PC-3 (cell line): Measurements from ENCODE around the gene MUC12. TPM values are rescaled to one million over a fixed set of nuclear protein-coding genes. Genes with fewer than 3 reads are reported as not detected.

Source experiments
- ATAC-seq: fragments of 200-7000 bp; cut with Tn5 transposase; 2 replicates; pipeline ENCODE4 v1.9.1; 2020; ENCODE audit warnings: mild to moderate bottlenecking, moderate library complexity
- BruUV-seq: library from RNA; stranded (reverse); fragments of 400-500 nt; replicated peaks from 2 replicates; lab custom pipeline; 2021; lab: Mats Ljungman, UMichigan
- CTCF ChIA-PET: fragments of 300-600 bp; sonication (Branson Sonifier 250); formaldehyde crosslinking; loops from one replicate; lab custom pipeline; 2022; ENCODE audit warnings: antibody characterized with exemption; lab: Charles Lee
- POLR2A ChIA-PET: fragments of 300-600 bp; sonication (Branson Sonifier 250); formaldehyde crosslinking; loops from one replicate; lab custom pipeline; 2022; ENCODE audit warnings: antibody characterized with exemption; ENCODE audit not compliant: unreplicated experiment; lab: Charles Lee
- DNase-seq: peaks from one replicate; pipeline ENCODE4 v3.0.0-alpha.2; 2015
- H2AFZ ChIP-seq: fragments of 300-600 bp; sonication (generic); 2 replicates; pipeline ENCODE4 v1.6.0; 2016; ENCODE audit warnings: antibody characterized with exemption, low read length
- H3F3A ChIP-seq: fragments of 300-600 bp; sonication (generic); one replicate; pipeline ENCODE4 v1.6.0; 2017; ENCODE audit warnings: antibody characterized with exemption, low read length, control low read depth, mild to moderate bottlenecking; ENCODE audit not compliant: unreplicated experiment
- H3K27ac ChIP-seq: fragments of 300-600 bp; sonication (generic); 2 replicates; pipeline ENCODE4 v1.5.1; 2016; ENCODE audit warnings: mild to moderate bottlenecking, low read length
- H3K27me3 ChIP-seq: fragments of 300-600 bp; sonication (generic); 2 replicates; pipeline ENCODE4 v1.6.1; 2016; ENCODE audit warnings: low read length, mixed read lengths
- H3K36me3 ChIP-seq: fragments of 300-600 bp; sonication (generic); 2 replicates; pipeline ENCODE4 v1.6.1; 2016; ENCODE audit warnings: low read depth, mixed run types, low read length, mixed read lengths
- H3K4me1 ChIP-seq: fragments of 300-600 bp; sonication (generic); 2 replicates; pipeline ENCODE4 v1.5.1; 2016; ENCODE audit warnings: low read length; ENCODE audit not compliant: insufficient read depth
- H3K4me2 ChIP-seq: fragments of 300-600 bp; sonication (generic); 2 replicates; pipeline ENCODE4 v1.6.0; 2016; ENCODE audit warnings: low read length
- H3K4me3 ChIP-seq: fragments of 300-600 bp; sonication (generic); 2 replicates; pipeline ENCODE4 v1.5.1; 2016; ENCODE audit warnings: mild to moderate bottlenecking, low read length, mixed read lengths
- H3K79me2 ChIP-seq: fragments of 300-600 bp; sonication (generic); 2 replicates; pipeline ENCODE4 v1.6.1; 2017; ENCODE audit warnings: low read length, mixed read lengths
- H3K9ac ChIP-seq: fragments of 300-600 bp; sonication (generic); 2 replicates; pipeline ENCODE4 v1.6.0; 2016; ENCODE audit warnings: mild to moderate bottlenecking, low read length
- H3K9me2 ChIP-seq: fragments of 300-600 bp; sonication (generic); replicated peaks from 2 replicates; pipeline ENCODE4 v1.6.1; 2016; ENCODE audit warnings: mixed run types, low read length, mixed read lengths
- H3K9me3 ChIP-seq: fragments of 300-600 bp; sonication (generic); 2 replicates; pipeline ENCODE4 v1.6.1; 2016; ENCODE audit warnings: low read length, mixed read lengths
- H4K20me1 ChIP-seq: fragments of 300-600 bp; sonication (generic); 2 replicates; pipeline ENCODE4 v1.6.1; 2016; ENCODE audit warnings: low read length, mixed read lengths
- CTCF ChIP-seq: fragments of 300-600 bp; sonication (generic); conservative IDR thresholded peaks from 2 replicates; pipeline ENCODE4 v1.5.1; 2017; ENCODE audit warnings: antibody characterized with exemption, low read depth, mild to moderate bottlenecking, low read length
- EZH2 ChIP-seq: fragments of 300-600 bp; sonication (generic); IDR thresholded peaks from one replicate; pipeline ENCODE4 v1.6.1; 2017; ENCODE audit warnings: antibody characterized with exemption, mild to moderate bottlenecking, low read length; ENCODE audit not compliant: unreplicated experiment
- EZH2phosphoT487 ChIP-seq: fragments of 300-600 bp; sonication (generic); IDR thresholded peaks from 2 replicates; pipeline ENCODE4 v1.6.1; 2018; ENCODE audit warnings: mild to moderate bottlenecking, antibody characterized with exemption, low read length, borderline replicate concordance
- intact Hi-C: fragments of 100-400 bp; cut with micrococcal nuclease; formaldehyde crosslinking; loops from 2 replicates; pipeline ENCODE4 v1.9.0; 2023
- total RNA-seq: library from RNA; depleted of rRNA; stranded (reverse); fragments of >200 nt; gene quantifications from 2 replicates; pipeline ENCODE4 v1.2.3, GENCODE V29; 2014

MUC12 gene
- total RNA-seq, 1 experiment from 2014 or later = 0.18 TPM

DNA sequence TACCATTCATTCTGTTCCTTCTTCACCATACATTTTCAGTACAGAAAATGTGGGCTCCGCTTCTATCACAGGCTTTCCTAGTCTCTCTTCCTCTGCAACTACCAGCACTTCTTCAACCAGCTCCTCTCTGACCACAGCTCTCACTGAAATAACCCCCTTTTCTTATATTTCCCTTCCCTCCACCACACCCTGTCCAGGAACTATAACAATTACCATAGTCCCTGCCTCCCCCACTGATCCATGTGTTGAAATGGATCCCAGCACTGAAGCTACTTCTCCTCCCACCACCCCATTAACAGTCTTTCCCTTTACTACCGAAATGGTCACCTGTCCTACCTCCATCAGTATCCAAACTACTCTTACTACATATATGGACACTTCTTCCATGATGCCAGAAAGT is 9.5 kb upstream of the MUC12 start:
- no peaks in the 10 kb centered on the region for H3K4me1 ChIP-seq
- no peaks in the 10 kb centered on the region for H3F3A ChIP-seq
- no peaks in the 10 kb centered on the region for H4K20me1 ChIP-seq
- DNase-seq = no peak
- no TSS peak for BruUV-seq
- no peaks in the 10 kb centered on the region for H3K9me3 ChIP-seq
- no peak overlapping the region for H3K9ac ChIP-seq
- H3K4me2 ChIP-seq = no peak overlapping the region
- no peaks in the 10 kb centered on the region for H3K9me2 ChIP-seq
- no peak overlapping the region for H3K4me3 ChIP-seq
- no peak overlapping the region for H3K27ac ChIP-seq
- ATAC-seq = no peak
- intact Hi-C loops = no loop called here
- no peaks in the 10 kb centered on the region for H3K36me3 ChIP-seq
- CTCF ChIA-PET = no interaction called here
- peaks cover 38% of the 10 kb centered on the region for H3K27me3 ChIP-seq
- no peaks in the 10 kb centered on the region for H3K79me2 ChIP-seq
- no peak overlapping the region for H2AFZ ChIP-seq
- POLR2A ChIA-PET = no interaction called here
- TF ChIP-seq CTCF = no peak
- no peak for TF ChIP-seq EZH2phosphoT487
- no peak for TF ChIP-seq EZH2

DNA sequence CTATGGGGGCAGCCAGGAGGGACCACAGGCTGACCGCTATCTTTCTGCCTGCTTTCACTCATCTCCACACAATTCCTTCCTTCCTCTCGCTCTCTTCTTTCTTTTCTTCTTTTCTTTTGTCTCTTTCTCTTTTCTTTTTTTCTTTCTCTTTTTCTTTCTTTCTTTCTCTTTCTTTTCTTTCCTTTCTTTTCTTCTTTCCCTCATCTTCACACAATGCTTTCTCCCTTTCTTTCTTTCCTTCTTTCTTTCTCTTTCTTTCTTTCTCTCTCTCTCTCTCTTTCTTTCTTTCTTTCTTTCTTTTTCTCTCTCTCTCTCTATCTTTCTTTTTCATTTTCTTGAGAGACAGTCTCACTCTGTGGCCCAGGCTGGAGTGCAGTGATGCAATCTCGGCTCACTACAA is 6.8 kb upstream of the MUC12 start:
- no peak overlapping the region for H3K9ac ChIP-seq
- no peaks in the 10 kb centered on the region for H3F3A ChIP-seq
- no peaks in the 10 kb centered on the region for H3K79me2 ChIP-seq
- no peak overlapping the region for H3K4me2 ChIP-seq
- DNase-seq (no peak), ATAC-seq (no peak)
- intact Hi-C loops = no loop called here
- ChIA-PET POLR2A (no interaction called here), CTCF (no interaction called here)
- no peaks in the 10 kb centered on the region for H3K4me1 ChIP-seq
- H3K4me3 ChIP-seq = no peak overlapping the region
- no peaks in the 10 kb centered on the region for H4K20me1 ChIP-seq
- no peak overlapping the region for H3K27ac ChIP-seq
- no peak overlapping the region for H2AFZ ChIP-seq
- H3K36me3 ChIP-seq = no peaks in the 10 kb centered on the region
- H3K9me2 ChIP-seq = no peaks in the 10 kb centered on the region
- no TSS peak for BruUV-seq
- no peaks in the 10 kb centered on the region for H3K9me3 ChIP-seq
- peaks cover 48% of the 10 kb centered on the region for H3K27me3 ChIP-seq
- TF ChIP-seq EZH2 (no peak), CTCF (no peak), EZH2phosphoT487 (no peak)

- POLR2A ChIA-PET = no interaction called here
- DNase-seq = no peak
- Histone ChIP-seq H3K36me3 (no peaks in the 10 kb centered on the region), H3K4me1 (no peaks in the 10 kb centered on the region), H3K9me2 (no peaks in the 10 kb centered on the region), H3K79me2 (no peaks in the 10 kb centered on the region), H2AFZ (no peak overlapping the region), H3K27ac (no peak overlapping the region), H3K4me2 (no peak overlapping the region), H3K27me3 (peaks cover 54% of the 10 kb centered on the region), H4K20me1 (no peaks in the 10 kb centered on the region), H3F3A (no peaks in the 10 kb centered on the region), H3K9me3 (no peaks in the 10 kb centered on the region), H3K4me3 (no peak overlapping the region), H3K9ac (no peak overlapping the region)
- intact Hi-C loops = no loop called here
- no peak for ATAC-seq
- CTCF ChIA-PET = no interaction called here
- TF ChIP-seq EZH2 (no peak), CTCF (no peak), EZH2phosphoT487 (no peak)
- BruUV-seq = no TSS peak
These were observed 6.0 kb upstream of the MUC12 start for GRCh38 chr7:100963386-100963785.
